ENCODE measurements around the gene GMPR2. TPM values are rescaled to one million over a fixed set of nuclear protein-coding genes. Genes with fewer than 3 reads are reported as not detected.
A peak's percentile ranks its signal among the peaks of the same experiment; 100 is the strongest.

Gene GMPR2
- total RNA-seq (10 to 100 TPM; 76.4 to 78.6 TPM), polyA plus RNA-seq (100 to 1,000 TPM in 1 of 3 donors, 10 to 100 TPM in 2; 79.7 to 111 (median 85.4) TPM), total RNA-seq (26.5 to 54.7 (median 36.8) reads per million in 6 experiments)

DNA sequence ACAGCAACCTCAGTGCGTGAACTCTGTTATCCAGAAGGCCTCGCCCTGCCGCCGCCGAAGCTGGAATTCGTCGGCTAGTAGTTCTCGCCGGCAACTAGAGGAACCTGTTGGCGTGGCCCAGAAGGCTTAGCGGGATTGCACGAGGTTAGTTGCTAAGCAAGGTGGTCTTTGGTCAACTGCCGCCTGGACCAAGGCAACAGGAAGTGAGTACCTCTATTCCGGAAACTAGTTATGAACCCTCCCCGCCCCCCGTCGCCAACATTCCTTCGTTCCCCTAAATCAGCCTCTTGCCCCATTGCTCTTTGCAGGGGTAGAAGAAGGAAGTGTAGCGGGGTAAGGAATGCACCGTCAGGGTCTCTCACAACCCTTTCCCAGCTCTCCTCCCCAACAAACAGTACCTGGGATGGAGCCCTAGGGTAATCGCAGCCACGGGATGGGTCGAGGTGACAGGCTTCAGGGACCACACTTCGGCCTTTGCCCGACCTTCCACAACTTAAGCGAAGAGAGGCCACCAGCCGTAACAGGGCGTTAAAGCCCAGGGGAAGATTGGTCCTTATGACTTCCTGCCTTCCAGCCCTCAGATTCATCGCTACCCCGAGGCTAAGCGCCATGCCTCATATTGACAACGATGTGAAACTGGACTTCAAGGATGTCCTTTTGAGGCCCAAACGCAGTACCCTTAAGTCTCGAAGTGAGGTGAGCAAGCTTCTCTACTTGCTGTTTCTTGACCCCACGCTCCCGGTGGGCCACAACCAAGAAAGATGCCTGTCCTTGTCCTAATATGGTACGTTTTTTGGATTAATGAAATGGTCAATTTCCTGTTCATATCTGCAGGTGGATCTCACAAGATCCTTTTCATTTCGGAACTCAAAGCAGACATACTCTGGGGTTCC, at the start of gene GMPR2:
Gene GMPR2 (plus strand): TSS at position 285 of the 893 bp plus-strand sequence. CDS start 325 bp downstream, at position 610.
- ATAC-seq, result peak; percentile 15 to 41
- H3K4me1 Mint-ChIP-seq, result peaks cover 19 to 67% (median 59%) of the 10 kb centered on the region in 4 donors
- H3K27me3 Mint-ChIP-seq, result no peaks in the 10 kb centered on the region
- peak within 1 kb of the TSS; percentile 91 to 99 (median 95) for H3K27ac Mint-ChIP-seq
- POLR2A ChIA-PET, result interaction anchor here (1.1 to 5.4 kb wide), 7 partner anchors 9 to 97 kb away, joined by 3 to 53 read pairs (median 6); partner anchors contain the start of genes CHMP4A, MDP1, PSME1 and RABGGTA
- peaks cover 10 to 40% (median 13%) of the 10 kb centered on the region in 3 donors for H3K36me3 Mint-ChIP-seq
- DNase-seq, result peak in 3 of 10 donors; percentile 23 to 34 (median 24)
- peak within 1 kb of the TSS; percentile 87 to 100 (median 98) for H3K4me3 Mint-ChIP-seq
- no peaks in the 10 kb centered on the region for H3K9me3 Mint-ChIP-seq

DNA sequence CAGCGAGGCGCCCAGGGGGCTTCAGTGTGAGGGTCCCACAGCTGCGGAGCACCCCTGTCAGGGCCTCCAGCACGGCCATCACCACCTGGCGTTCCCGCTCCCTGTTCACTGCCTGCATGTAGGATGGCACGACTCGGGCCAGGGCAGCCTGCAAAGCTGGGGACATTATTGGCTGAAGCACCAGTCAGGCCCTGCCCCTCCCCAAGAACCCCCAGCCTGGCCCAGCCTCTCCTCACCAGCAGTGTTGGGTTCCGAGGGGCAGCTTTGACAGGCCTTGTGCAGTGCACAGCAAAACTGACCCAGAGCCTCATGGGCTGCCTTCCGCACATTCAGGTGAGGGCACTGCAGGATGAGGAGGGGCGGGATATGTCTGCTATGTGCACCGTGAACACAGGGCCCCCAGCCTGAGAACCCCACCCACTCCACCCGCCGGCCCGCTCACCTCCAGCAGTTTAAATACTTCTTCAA, 49.7 kb upstream of the GMPR2 start:
- no peak for DNase-seq
- POLR2A ChIA-PET, result interaction anchor here (1.1 to 1.5 kb wide), 4 partner anchors 11 to 37 kb away, joined by 3 to 6 read pairs (median 4); partner anchors contain the start of genes PSME2 and REC8
- no peaks in the 10 kb centered on the region for H3K9me3 Mint-ChIP-seq
- H3K27ac Mint-ChIP-seq, result peak overlapping the region in 4 of 10 donors; percentile 46 to 78 (median 60)
- peaks cover 0 to 59% (median 6%) of the 10 kb centered on the region in 3 donors for H3K36me3 Mint-ChIP-seq
- H3K4me3 Mint-ChIP-seq, result no peak overlapping the region
- peaks cover 12 to 19% (median 15%) of the 10 kb centered on the region in 4 donors for H3K4me1 Mint-ChIP-seq
- no peak for ATAC-seq
- no peaks in the 10 kb centered on the region for H3K27me3 Mint-ChIP-seq

DNA sequence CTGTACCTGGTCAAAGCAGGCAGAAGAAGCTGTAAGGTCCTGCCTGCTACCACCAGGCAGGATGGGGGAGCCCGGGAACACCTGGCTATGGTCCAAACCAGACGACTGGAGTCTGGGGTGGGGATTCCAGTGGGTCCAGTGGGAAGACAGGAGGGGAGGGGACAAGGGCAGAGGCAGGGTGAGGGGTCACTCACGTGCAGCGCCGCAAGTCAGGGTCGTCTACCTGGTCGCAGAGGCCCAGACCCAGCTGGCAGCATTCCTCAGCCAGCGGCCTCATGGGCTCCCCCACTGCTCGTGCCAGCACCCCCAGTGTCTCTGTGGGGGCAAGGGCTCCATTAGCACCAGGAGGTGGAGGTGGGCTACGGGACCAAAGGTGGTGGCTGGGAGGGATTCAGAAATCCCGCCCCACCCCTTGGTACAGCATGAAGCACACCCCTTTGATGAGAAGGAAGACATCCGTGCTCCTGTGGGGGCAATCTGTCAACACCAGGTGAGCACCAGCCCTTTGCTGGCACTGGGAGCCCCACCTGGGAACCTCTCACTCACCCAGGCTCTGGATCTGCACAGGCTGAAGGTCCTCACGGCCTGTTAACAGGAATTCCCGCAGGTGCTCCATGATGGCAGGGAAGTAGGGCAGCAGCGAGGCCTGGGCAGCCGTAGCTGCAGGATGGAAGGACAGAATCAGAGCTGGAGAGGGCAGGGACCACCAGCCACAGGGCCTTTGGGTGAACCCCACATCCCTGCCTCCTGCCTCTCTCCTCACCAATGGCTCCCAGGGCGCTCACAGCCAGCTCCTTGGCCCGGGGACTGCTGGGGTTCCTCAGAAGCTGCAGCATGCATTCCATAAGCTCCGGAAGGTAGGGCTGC, 48.4 kb upstream of the GMPR2 start:
- POLR2A ChIA-PET, result interaction anchor here (1.2 to 1.7 kb wide), 4 partner anchors 11 to 70 kb away, joined by 3 to 7 read pairs (median 6); partner anchors contain the start of genes DCAF11, REC8 and TM9SF1
- Mint-ChIP-seq H3K27me3 (peaks cover 0 to 2% (median 0%) of the 10 kb centered on the region in 5 donors), H3K36me3 (peaks cover 0 to 48% (median 3%) of the 10 kb centered on the region in 3 donors), H3K9me3 (no peaks in the 10 kb centered on the region), H3K4me1 (peaks cover 13 to 28% (median 24%) of the 10 kb centered on the region in 4 donors), H3K27ac (no peak overlapping the region), H3K4me3 (no peak overlapping the region)
- no peak for DNase-seq
- ATAC-seq, result no peak

GRCh38 chr14:24185026-24185425, 47.7 kb upstream of the GMPR2 start:
- H3K9me3 Mint-ChIP-seq, result no peaks in the 10 kb centered on the region
- peaks cover 0 to 42% (median 3%) of the 10 kb centered on the region in 3 donors for H3K36me3 Mint-ChIP-seq
- POLR2A ChIA-PET, result interaction anchor here (1.2 to 2.9 kb wide), 5 partner anchors 10 to 86 kb away, joined by 3 to 12 read pairs (median 6); partner anchors contain the start of genes CHMP4A, DCAF11, IRF9 and RABGGTA
- ATAC-seq (no peak), DNase-seq (no peak)
- H3K27me3 Mint-ChIP-seq, result peaks cover 0 to 2% (median 0%) of the 10 kb centered on the region in 5 donors
- peak overlapping the region in 2 of 10 donors; percentile 11 to 31 for H3K27ac Mint-ChIP-seq
- H3K4me1 Mint-ChIP-seq, result peaks cover 13 to 34% (median 29%) of the 10 kb centered on the region in 4 donors
- H3K4me3 Mint-ChIP-seq, result no peak overlapping the region

DNA sequence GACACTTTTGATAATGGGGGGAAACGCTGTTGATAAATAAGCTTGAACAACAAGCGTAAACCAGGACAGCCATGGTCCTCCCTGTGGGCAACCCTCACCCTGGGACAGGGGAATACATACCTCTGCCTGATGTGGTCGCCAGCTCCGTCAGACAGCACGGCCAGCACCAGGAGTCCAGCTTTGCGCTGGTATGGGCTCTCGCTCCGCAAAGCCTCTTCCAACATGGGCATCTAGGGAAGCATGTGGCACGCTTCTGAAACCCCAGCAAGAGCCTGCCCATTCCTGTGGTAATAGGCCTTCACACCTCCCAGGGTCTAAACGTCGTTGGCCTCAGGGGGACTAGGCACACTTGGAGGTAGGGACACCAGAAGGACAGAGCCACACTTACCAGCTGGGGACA, 47.0 kb upstream of the GMPR2 start:
- Mint-ChIP-seq H3K4me1 (peaks cover 13 to 39% (median 30%) of the 10 kb centered on the region in 4 donors), H3K36me3 (peaks cover 0 to 36% (median 6%) of the 10 kb centered on the region in 3 donors), H3K27me3 (peaks cover 0 to 2% (median 0%) of the 10 kb centered on the region in 5 donors), H3K27ac (peak overlapping the region in 2 of 10 donors; percentile 3 to 69), H3K9me3 (no peaks in the 10 kb centered on the region), H3K4me3 (peak overlapping the region in 1 of 10 donors; percentile 62)
- DNase-seq (no peak), ATAC-seq (no peak)
- POLR2A ChIA-PET, result interaction anchor here (0.8 to 4.8 kb wide), 8 partner anchors 10 to 85 kb away, joined by 3 to 18 read pairs (median 6); partner anchors contain the start of genes CHMP4A, DCAF11, IRF9 and RABGGTA

- peaks cover 12 to 47% (median 33%) of the 10 kb centered on the region in 4 donors for H3K4me1 Mint-ChIP-seq
- peaks cover 0 to 2% (median 0%) of the 10 kb centered on the region in 5 donors for H3K27me3 Mint-ChIP-seq
- peaks cover 0 to 38% (median 6%) of the 10 kb centered on the region in 3 donors for H3K36me3 Mint-ChIP-seq
- H3K27ac Mint-ChIP-seq, result peak overlapping the region in 8 of 10 donors; percentile 34 to 91 (median 69)
- POLR2A ChIA-PET, result interaction anchor here (0.8 to 4.8 kb wide), 9 partner anchors 9 to 255 kb away, joined by 3 to 27 read pairs (median 9); partner anchors contain the start of genes CHMP4A, DHRS1, IRF9 and NOP9
- ATAC-seq (no peak), DNase-seq (no peak)
- H3K9me3 Mint-ChIP-seq, result no peaks in the 10 kb centered on the region
- peak overlapping the region; percentile 40 to 94 (median 76) for H3K4me3 Mint-ChIP-seq
Measured at GRCh38 chr14:24186831-24187538, 45.7 kb upstream of the GMPR2 start.

DNA sequence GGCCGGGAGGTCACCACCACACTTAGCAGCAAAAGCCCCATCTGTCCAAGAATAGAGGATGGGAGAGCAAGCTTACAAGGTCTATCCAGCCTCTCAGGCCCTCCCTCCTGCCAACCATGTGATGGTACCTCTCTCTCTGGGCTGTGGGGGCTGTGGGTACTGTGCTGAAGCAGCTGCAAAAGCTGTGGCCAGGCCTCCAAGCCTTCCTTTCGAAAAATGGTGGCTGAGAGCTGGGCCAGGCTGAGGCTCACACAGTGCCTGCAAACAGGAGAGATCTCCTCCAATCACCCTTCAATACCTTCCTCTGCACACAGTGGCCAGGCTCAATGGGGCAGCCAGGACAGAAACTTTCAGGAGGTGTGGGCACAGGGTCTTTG, 45.2 kb upstream of the GMPR2 start:
- Mint-ChIP-seq H3K9me3 (no peaks in the 10 kb centered on the region), H3K27ac (peak overlapping the region in 9 of 10 donors; percentile 83 to 97 (median 94)), H3K27me3 (peaks cover 0 to 2% (median 0%) of the 10 kb centered on the region in 5 donors), H3K4me1 (peaks cover 14 to 52% (median 38%) of the 10 kb centered on the region in 4 donors), H3K4me3 (peak overlapping the region; percentile 80 to 95 (median 90)), H3K36me3 (peaks cover 0 to 38% (median 7%) of the 10 kb centered on the region in 3 donors)
- POLR2A ChIA-PET, result interaction anchor here (1.1 to 4.8 kb wide), 8 partner anchors 8 to 113 kb away, joined by 3 to 27 read pairs (median 10); partner anchors contain the start of genes CHMP4A, DHRS1, IRF9 and NOP9
- ATAC-seq, result no peak
- DNase-seq, result no peak

DNA sequence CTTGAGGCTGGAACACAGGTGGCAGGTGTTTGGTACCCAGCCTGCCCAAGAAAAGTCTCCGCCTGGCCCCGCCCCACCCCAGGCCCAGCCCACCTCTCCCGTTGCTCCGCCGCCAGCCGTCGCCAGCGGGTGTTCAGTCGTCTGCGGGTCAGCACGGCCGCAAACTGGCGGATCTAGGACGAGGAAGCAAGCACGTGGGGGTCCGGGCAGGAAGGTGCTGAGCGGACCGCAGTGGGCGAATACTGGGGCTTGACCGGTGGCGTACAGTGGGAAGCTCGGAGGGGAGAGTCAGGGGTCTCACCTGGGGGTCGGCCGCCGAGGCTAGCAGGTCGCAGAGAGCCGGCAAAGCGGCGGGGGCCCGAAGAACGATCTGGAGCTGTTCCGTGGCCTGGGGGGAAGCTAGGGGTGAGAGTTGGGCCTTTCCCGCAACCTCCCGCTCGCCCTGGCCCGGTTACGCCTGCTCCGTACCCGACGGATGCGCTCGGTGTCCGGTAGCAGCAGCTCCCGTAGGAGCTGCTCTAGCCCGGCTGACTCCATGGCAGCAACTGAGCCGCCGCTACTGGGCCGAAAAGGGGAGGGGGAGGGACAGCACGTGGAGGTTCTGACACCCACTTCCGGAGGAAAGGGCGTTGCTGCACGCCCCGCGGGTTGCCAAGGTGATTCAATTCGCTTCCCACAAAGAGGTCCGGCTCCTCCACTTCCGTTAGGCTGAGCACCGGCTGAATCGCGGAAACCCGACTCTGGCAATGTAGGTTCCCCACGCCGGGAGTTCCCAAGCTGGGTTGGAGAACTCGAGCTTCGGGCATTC, 44.3 kb upstream of the GMPR2 start, which contains the start of gene IPO4:
Gene IPO4 (minus strand): TSS at position 566 of the 808 bp plus-strand sequence. CDS start 29 bp downstream, at position 537.
- H3K4me1 Mint-ChIP-seq, result peaks cover 14 to 61% (median 44%) of the 10 kb centered on the region in 4 donors
- peak within 1 kb of the TSS; percentile 80 to 95 (median 90) for H3K4me3 Mint-ChIP-seq
- peak; percentile 90 to 97 for ATAC-seq
- H3K27me3 Mint-ChIP-seq, result peaks cover 0 to 2% (median 0%) of the 10 kb centered on the region in 5 donors
- H3K9me3 Mint-ChIP-seq, result no peaks in the 10 kb centered on the region
- H3K36me3 Mint-ChIP-seq, result peaks cover 0 to 37% (median 10%) of the 10 kb centered on the region in 3 donors
- H3K27ac Mint-ChIP-seq, result peak within 1 kb of the TSS; percentile 83 to 97 (median 94)
- DNase-seq, result peak; percentile 85 to 98 (median 94)
- POLR2A ChIA-PET, result interaction anchor here (0.5 to 4.8 kb wide), 24 partner anchors 8 to 1169 kb away, joined by 3 to 36 read pairs (median 4); partner anchors contain the start of genes CARMIL3, CBLN3, CHMP4A and DCAF11

GRCh38 chr14:24189059-24189375, 43.7 kb upstream of the GMPR2 start:
- no peak for DNase-seq
- Mint-ChIP-seq H3K36me3 (peaks cover 0 to 31% (median 10%) of the 10 kb centered on the region in 3 donors), H3K4me3 (peak overlapping the region; percentile 80 to 95 (median 90)), H3K4me1 (peaks cover 16 to 63% (median 47%) of the 10 kb centered on the region in 4 donors), H3K27me3 (peaks cover 0 to 2% (median 0%) of the 10 kb centered on the region in 5 donors), H3K9me3 (no peaks in the 10 kb centered on the region), H3K27ac (peak overlapping the region; percentile 83 to 97 (median 94))
- POLR2A ChIA-PET, result interaction anchor here (0.6 to 4.8 kb wide), 22 partner anchors 9 to 1170 kb away, joined by 3 to 36 read pairs (median 5); partner anchors contain the start of genes CARMIL3, CBLN3, CHMP4A and DCAF11
- ATAC-seq, result no peak

GRCh38 chr14:24189460-24189859, 43.3 kb upstream of the GMPR2 start:
- peak overlapping the region; percentile 83 to 97 (median 94) for H3K27ac Mint-ChIP-seq
- peak overlapping the region in 1 of 10 donors; percentile 38 for H3K4me3 Mint-ChIP-seq
- ATAC-seq (no peak), DNase-seq (no peak)
- H3K9me3 Mint-ChIP-seq, result no peaks in the 10 kb centered on the region
- POLR2A ChIA-PET, result interaction anchor here (0.9 to 4.8 kb wide), 15 partner anchors 9 to 109 kb away, joined by 3 to 36 read pairs (median 7); partner anchors contain the start of genes CHMP4A, DCAF11, EMC9 and IRF9
- H3K36me3 Mint-ChIP-seq, result peaks cover 0 to 30% (median 10%) of the 10 kb centered on the region in 3 donors
- H3K27me3 Mint-ChIP-seq, result peaks cover 0 to 2% (median 0%) of the 10 kb centered on the region in 5 donors
- H3K4me1 Mint-ChIP-seq, result peaks cover 17 to 67% (median 51%) of the 10 kb centered on the region in 4 donors
